H9 (cell line): ENCODE data around the gene BRAT1. TPM values are rescaled to one million over a fixed set of nuclear protein-coding genes. Genes with fewer than 3 reads are reported as not detected.
A peak's percentile ranks its signal among the peaks of the same experiment; 100 is the strongest.

Experiments
- DNase-seq: peaks from one replicate; pipeline ENCODE4 v3.0.0-alpha.2; 2017
- H2AFZ ChIP-seq: one replicate; pipeline ENCODE4 v1.6.1; 2013; ENCODE audit warnings: mild to moderate bottlenecking, low read length, control low read depth, moderate library complexity
- H2AK5ac ChIP-seq: 2 replicates; pipeline ENCODE4 v1.6.1; 2013; ENCODE audit warnings: low read length, control low read depth, mixed read lengths; ENCODE audit not compliant: insufficient read length
- H2BK120ac ChIP-seq: one replicate; pipeline ENCODE4 v1.6.1; 2013; ENCODE audit warnings: low read depth, mild to moderate bottlenecking, low read length, control low read depth, inconsistent platforms; ENCODE audit not compliant: poor library complexity, severe bottlenecking
- H2BK12ac ChIP-seq: 2 replicates; pipeline ENCODE4 v1.6.1; 2013; ENCODE audit warnings: low read length, control low read depth, mixed read lengths, low read depth; ENCODE audit not compliant: insufficient read length
- H2BK15ac ChIP-seq: 2 replicates; pipeline ENCODE4 v1.6.1; 2013; ENCODE audit warnings: low read depth, low read length, control low read depth
- H2BK20ac ChIP-seq: one replicate; pipeline ENCODE4 v1.6.1; 2013; ENCODE audit warnings: low read depth, mild to moderate bottlenecking, low read length, control low read depth, inconsistent platforms; ENCODE audit not compliant: poor library complexity, severe bottlenecking
- H2BK5ac ChIP-seq: 2 replicates; pipeline ENCODE4 v1.6.1; 2013; ENCODE audit warnings: low read length, control low read depth, mixed read lengths; ENCODE audit not compliant: insufficient read length
- H3K14ac ChIP-seq: 2 replicates; pipeline ENCODE4 v1.6.1; 2013; ENCODE audit warnings: low read length, control low read depth; ENCODE audit not compliant: insufficient read depth
- H3K18ac ChIP-seq: 2 replicates; pipeline ENCODE4 v1.6.1; 2013; ENCODE audit warnings: low read depth, mild to moderate bottlenecking, mixed read lengths, low read length, control low read depth; ENCODE audit not compliant: insufficient read length
- H3K23ac ChIP-seq: 2 replicates; pipeline ENCODE4 v1.6.1; 2013; ENCODE audit warnings: low read length, control low read depth, mixed read lengths, low read depth; ENCODE audit not compliant: insufficient read length
- H3K23me2 ChIP-seq: 2 replicates; pipeline ENCODE4 v1.6.1; 2013; ENCODE audit warnings: low read depth, mild to moderate bottlenecking, mixed read lengths, low read length, control low read depth; ENCODE audit not compliant: insufficient read length, poor library complexity, severe bottlenecking
- H3K27ac ChIP-seq: 2 replicates; pipeline ENCODE4 v1.5.1; 2013; ENCODE audit warnings: low read length, control low read depth, mixed read lengths, low read depth; ENCODE audit not compliant: insufficient read length
- H3K27me3 ChIP-seq: 2 replicates; pipeline ENCODE4 v1.6.1; 2013; ENCODE audit warnings: low read length, control low read depth, inconsistent platforms; ENCODE audit not compliant: insufficient read depth
- H3K4ac ChIP-seq: 2 replicates; pipeline ENCODE4 v1.6.1; 2013; ENCODE audit warnings: low read depth, mild to moderate bottlenecking, control low read depth, inconsistent platforms, low read length, moderate library complexity
- H3K4me1 ChIP-seq: 2 replicates; pipeline ENCODE4 v1.6.1; 2013; ENCODE audit warnings: low read length, control low read depth, inconsistent platforms; ENCODE audit not compliant: insufficient read depth
- H3K4me2 ChIP-seq: 2 replicates; pipeline ENCODE4 v1.6.1; 2013; ENCODE audit warnings: low read length, control low read depth, mixed read lengths; ENCODE audit not compliant: insufficient read length, insufficient read depth
- H3K56ac ChIP-seq: 2 replicates; pipeline ENCODE4 v1.6.1; 2013; ENCODE audit warnings: low read depth, mild to moderate bottlenecking, mixed read lengths, low read length, control low read depth; ENCODE audit not compliant: insufficient read length
- H3K79me1 ChIP-seq: 2 replicates; pipeline ENCODE4 v1.6.1; 2013; ENCODE audit warnings: low read depth, mild to moderate bottlenecking, moderate library complexity, low read length, control low read depth, inconsistent platforms; ENCODE audit not compliant: insufficient read depth, poor library complexity, severe bottlenecking
- H3K79me2 ChIP-seq: 2 replicates; pipeline ENCODE4 v1.6.1; 2013; ENCODE audit warnings: low read length, control low read depth, inconsistent platforms; ENCODE audit not compliant: insufficient read depth
- H3K9ac ChIP-seq: 2 replicates; pipeline ENCODE4 v1.6.1; 2013; ENCODE audit warnings: low read length, control low read depth, mixed read lengths; ENCODE audit not compliant: insufficient read length; ENCODE audit errors: extremely low read depth
- H3K9me3 ChIP-seq: one replicate; pipeline ENCODE4 v1.6.1; 2013; ENCODE audit warnings: low read depth, low read length, inconsistent platforms; ENCODE audit not compliant: control insufficient read depth
- H3T11ph ChIP-seq: one replicate; pipeline ENCODE4 v1.6.1; 2013; ENCODE audit warnings: mild to moderate bottlenecking, low read length, control low read depth, inconsistent platforms
- H4K20me1 ChIP-seq: one replicate; pipeline ENCODE4 v1.6.1; 2013; ENCODE audit not compliant: control insufficient read depth, insufficient read length, insufficient read depth
- H4K5ac ChIP-seq: 2 replicates; pipeline ENCODE4 v1.6.1; 2013; ENCODE audit warnings: low read depth, mild to moderate bottlenecking, mixed read lengths, low read length, control low read depth; ENCODE audit not compliant: insufficient read length
- H4K8ac ChIP-seq: replicated peaks from 2 replicates; pipeline ENCODE4 v1.6.1; 2013; ENCODE audit warnings: low read length, control low read depth, mixed read lengths, low read depth; ENCODE audit not compliant: insufficient read length
- H4K91ac ChIP-seq: 2 replicates; pipeline ENCODE4 v1.6.1; 2013; ENCODE audit warnings: low read depth, mild to moderate bottlenecking, moderate library complexity, mixed read lengths, low read length, control low read depth; ENCODE audit not compliant: insufficient read length
- H3K27ac Mint-ChIP-seq, 3 experiments: 2 replicates in 2 of 3; 3 replicates in 1 of 3; pipeline ENCODE4 v1.8.0; 2020 to 2021; ENCODE audit warnings: mixed read lengths in 3 of 3, mild to moderate bottlenecking in 1 of 3, moderate library complexity in 1 of 3
- H3K27me3 Mint-ChIP-seq: 2 replicates; pipeline ENCODE4 v1.8.0; 2021; ENCODE audit warnings: low read depth, mild to moderate bottlenecking, moderate library complexity, mixed read lengths
- H3K36me3 Mint-ChIP-seq, 3 experiments: 2 replicates in 2 of 3; 3 replicates in 1 of 3; pipeline ENCODE4 v1.8.0; 2020 to 2021; ENCODE audit warnings: low read depth in 3 of 3, mixed read lengths in 3 of 3; ENCODE audit not compliant: insufficient read depth in 1 of 3
- H3K4me1 Mint-ChIP-seq, 2 experiments: 2 replicates each; pipeline ENCODE4 v1.8.0; 2020; ENCODE audit warnings: mixed read lengths in 2 of 2
- H3K4me3 Mint-ChIP-seq, 2 experiments: 2 replicates in 1 of 2; 3 replicates in 1 of 2; pipeline ENCODE4 v1.8.0; 2020 to 2021; ENCODE audit warnings: mild to moderate bottlenecking in 2 of 2, mixed read lengths in 2 of 2, moderate library complexity in 1 of 2
- H3K9me3 Mint-ChIP-seq, 2 experiments: 2 replicates in 1 of 2; 3 replicates in 1 of 2; pipeline ENCODE4 v1.8.0; 2020; ENCODE audit warnings: mild to moderate bottlenecking in 2 of 2, mixed read lengths in 2 of 2, moderate library complexity in 1 of 2
- CTCF ChIP-seq: fragments of 200-600 bp; sonication (generic); conservative IDR thresholded peaks from 3 replicates; pipeline ENCODE4 v1.8.0; 2021; ENCODE audit warnings: antibody characterized with exemption, mild to moderate bottlenecking
- WGBS: extraction: QIAGEN DNeasy Blood & Tissue Kit; methylation state at CpG from one replicate; pipeline ENCODE4 v1.1.7; 2013; ENCODE audit warnings: missing lambda C conversion rate, low lambda C conversion rate, mixed read lengths; ENCODE audit not compliant: insufficient read length; ENCODE audit errors: extremely low coverage; 5-methylcytosine and 5-hydroxymethylcytosine counted together
- total RNA-seq: library from RNA; stranded (reverse); gene quantifications from 2 replicates; pipeline ENCODE4 v1.2.1, GENCODE V29; 2021

The BRAT1 gene
- total RNA-seq, 1 experiment from 2014 or later = 41.2 TPM

GRCh38 chr7:2525658-2526630, 29.4 kb downstream of the BRAT1 start:
- DNase-seq = no peak
- Mint-ChIP-seq H3K27ac (peak overlapping the region in 1 of 3 experiments; percentile 85; a peak in 2 of 7 replicates), H3K27me3 (peaks cover under 1% of the 10 kb centered on the region; the same call in 1 of the 2 replicates), H3K4me3 (no peak overlapping the region; a peak in 1 of 5 replicates), H3K36me3 (peaks cover 0 to 34% (median 31%) of the 10 kb centered on the region in 3 experiments; a peak in 6 of 7 replicates), H3K9me3 (no peaks in the 10 kb centered on the region), H3K4me1 (peaks cover 41 to 54% of the 10 kb centered on the region in 2 experiments)
- Histone ChIP-seq H4K5ac (no peak overlapping the region), H3K56ac (no peak overlapping the region), H2BK20ac (no peak overlapping the region), H3K23me2 (no peaks in the 10 kb centered on the region), H3K23ac (no peak overlapping the region), H3K79me1 (no peaks in the 10 kb centered on the region), H3K4me1 (no peaks in the 10 kb centered on the region; the same call in 1 of the 2 replicates), H3T11ph (no peak overlapping the region), H3K79me2 (no peaks in the 10 kb centered on the region; the same call in 1 of the 2 replicates), H3K9me3 (no peaks in the 10 kb centered on the region), H3K18ac (no peak overlapping the region), H2AK5ac (no peak overlapping the region), H2BK12ac (no peak overlapping the region), H2BK15ac (no peak overlapping the region), H2BK120ac (no peak overlapping the region), H4K91ac (no peak overlapping the region), H4K20me1 (no peaks in the 10 kb centered on the region), H2AFZ (no peak overlapping the region), H2BK5ac (no peak overlapping the region), H3K4me2 (no peak overlapping the region), H3K9ac (no peak overlapping the region), H4K8ac (no peak overlapping the region), H3K4ac (no peak overlapping the region; the same call in 1 of the 2 replicates), H3K27ac (no peak overlapping the region), H3K14ac (no peak overlapping the region; the same call in 1 of the 2 replicates), H3K27me3 (no peaks in the 10 kb centered on the region)
- no CpG with 5 or more reads among the region's 36 CpGs for WGBS
- no peak for TF ChIP-seq CTCF
